Endothelial cell (in vitro differentiated cells): ENCODE measurements around the gene TMEM187. TPM values are rescaled to one million over a fixed set of nuclear protein-coding genes. Genes with fewer than 3 reads are reported as not detected.

Experiments used
- DNase-seq: peaks from one replicate; pipeline ENCODE4 v3.0.0; 2021; ENCODE audit warnings: low spot score
- H3K27ac Mint-ChIP-seq: one replicate; pipeline ENCODE4 v1.8.0; 2021; ENCODE audit warnings: mixed read lengths, inconsistent platforms; ENCODE audit not compliant: unreplicated experiment
- H3K27me3 Mint-ChIP-seq: one replicate; pipeline ENCODE4 v1.8.0; 2021; ENCODE audit warnings: mild to moderate bottlenecking, moderate library complexity, mixed read lengths, inconsistent platforms; ENCODE audit not compliant: unreplicated experiment
- H3K36me3 Mint-ChIP-seq: one replicate; pipeline ENCODE4 v1.8.0; 2021; ENCODE audit warnings: mild to moderate bottlenecking, low read depth, mixed read lengths, inconsistent platforms; ENCODE audit not compliant: unreplicated experiment
- H3K4me1 Mint-ChIP-seq: one replicate; pipeline ENCODE4 v1.8.0; 2021; ENCODE audit warnings: mild to moderate bottlenecking, mixed read lengths, inconsistent platforms; ENCODE audit not compliant: unreplicated experiment
- H3K4me3 Mint-ChIP-seq: one replicate; pipeline ENCODE4 v1.8.0; 2021; ENCODE audit warnings: mild to moderate bottlenecking, mixed read lengths, inconsistent platforms; ENCODE audit not compliant: unreplicated experiment
- H3K9me3 Mint-ChIP-seq: one replicate; pipeline ENCODE4 v1.8.0; 2021; ENCODE audit warnings: mixed read lengths, inconsistent platforms; ENCODE audit not compliant: unreplicated experiment
- long read RNA-seq: library from polyadenylated mRNA; unstranded; transcript quantifications from one replicate; pipeline ENCODE4 v2.0.0, GENCODE V29; 2020; ENCODE audit not compliant: unreplicated experiment
- total RNA-seq: library from RNA; stranded (reverse); fragmentation: NEBNext Ultra II Directional; extraction: Animal tissue kit (Norgen Biotek cat#: 25700); gene quantifications from one replicate; pipeline ENCODE4 v1.2.1, GENCODE V29; 2021; ENCODE audit not compliant: unreplicated experiment
- TF ChIP-seq, protein P1 (sequence below): fragments of 200-600 bp; sonication (generic); IDR thresholded peaks from one replicate; pipeline ENCODE4 v1.5.0; 2021; ENCODE audit warnings: antibody characterized with exemption; ENCODE audit not compliant: unreplicated experiment

The TMEM187 gene, protein sequence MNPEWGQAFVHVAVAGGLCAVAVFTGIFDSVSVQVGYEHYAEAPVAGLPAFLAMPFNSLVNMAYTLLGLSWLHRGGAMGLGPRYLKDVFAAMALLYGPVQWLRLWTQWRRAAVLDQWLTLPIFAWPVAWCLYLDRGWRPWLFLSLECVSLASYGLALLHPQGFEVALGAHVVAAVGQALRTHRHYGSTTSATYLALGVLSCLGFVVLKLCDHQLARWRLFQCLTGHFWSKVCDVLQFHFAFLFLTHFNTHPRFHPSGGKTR
- 12.0 TPM for total RNA-seq
- long read RNA-seq, transcript TMEM187-201 (2 exons, 1,880 nt): major isoform, 26 of 26 reads
- long read RNA-seq, partial matches to known transcripts: 0 of 26 reads
- long read RNA-seq, other reads (novel, unspliced or antisense): 0 of 26 reads

DNA sequence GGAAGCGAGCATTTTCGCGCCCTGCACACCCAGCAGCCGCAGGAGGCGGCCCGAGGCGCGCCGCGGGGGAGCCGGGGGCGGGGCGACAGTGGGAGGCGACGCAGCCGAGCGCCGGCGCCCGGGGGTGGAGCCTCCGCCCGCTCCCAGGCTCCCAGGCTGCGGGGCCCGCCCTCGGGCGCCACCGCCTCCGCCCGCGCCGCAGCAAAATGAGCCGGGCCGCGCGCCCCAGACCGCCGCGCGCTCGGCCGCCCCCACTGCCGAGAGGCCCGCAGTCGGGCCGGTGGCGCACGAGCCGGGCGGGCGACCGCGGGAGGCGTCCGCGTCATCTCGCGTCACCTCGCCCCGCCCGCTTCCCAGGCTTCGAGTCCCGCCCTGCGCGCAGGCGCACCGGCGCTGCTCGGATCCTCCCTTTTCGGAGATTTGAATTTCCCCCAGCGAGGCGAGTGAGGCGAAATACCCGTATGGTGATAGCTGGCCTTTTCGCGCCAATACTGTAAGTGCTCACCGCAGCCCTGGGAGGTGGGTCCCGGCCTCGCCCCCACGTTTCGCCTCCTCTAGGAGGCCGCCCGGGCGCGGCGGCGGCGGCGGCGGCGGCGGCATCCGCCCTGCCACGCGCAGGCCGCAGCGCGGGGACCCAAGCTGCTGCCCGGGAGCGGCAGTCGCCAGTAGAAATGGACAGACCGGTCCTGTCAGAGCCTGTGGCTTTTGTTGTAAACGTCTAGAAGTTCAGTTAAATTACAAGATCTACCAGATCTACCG, at the start of gene TMEM187:
Gene TMEM187, plus strand, starts transcription at position 387 of the 759 bp plus-strand sequence. CDS start 9,309 bp downstream, outside the sequence.
- peak; percentile 74 for DNase-seq
- peak within 1 kb of the TSS; percentile 100 for H3K4me3 Mint-ChIP-seq
- H3K36me3 Mint-ChIP-seq: peaks cover 2% of the 10 kb centered on the region
- TF ChIP-seq, protein P1, sequence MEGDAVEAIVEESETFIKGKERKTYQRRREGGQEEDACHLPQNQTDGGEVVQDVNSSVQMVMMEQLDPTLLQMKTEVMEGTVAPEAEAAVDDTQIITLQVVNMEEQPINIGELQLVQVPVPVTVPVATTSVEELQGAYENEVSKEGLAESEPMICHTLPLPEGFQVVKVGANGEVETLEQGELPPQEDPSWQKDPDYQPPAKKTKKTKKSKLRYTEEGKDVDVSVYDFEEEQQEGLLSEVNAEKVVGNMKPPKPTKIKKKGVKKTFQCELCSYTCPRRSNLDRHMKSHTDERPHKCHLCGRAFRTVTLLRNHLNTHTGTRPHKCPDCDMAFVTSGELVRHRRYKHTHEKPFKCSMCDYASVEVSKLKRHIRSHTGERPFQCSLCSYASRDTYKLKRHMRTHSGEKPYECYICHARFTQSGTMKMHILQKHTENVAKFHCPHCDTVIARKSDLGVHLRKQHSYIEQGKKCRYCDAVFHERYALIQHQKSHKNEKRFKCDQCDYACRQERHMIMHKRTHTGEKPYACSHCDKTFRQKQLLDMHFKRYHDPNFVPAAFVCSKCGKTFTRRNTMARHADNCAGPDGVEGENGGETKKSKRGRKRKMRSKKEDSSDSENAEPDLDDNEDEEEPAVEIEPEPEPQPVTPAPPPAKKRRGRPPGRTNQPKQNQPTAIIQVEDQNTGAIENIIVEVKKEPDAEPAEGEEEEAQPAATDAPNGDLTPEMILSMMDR: no peak
- no peaks in the 10 kb centered on the region for H3K9me3 Mint-ChIP-seq
- peak within 1 kb of the TSS; percentile 100 for H3K27ac Mint-ChIP-seq
- H3K4me1 Mint-ChIP-seq: peaks cover 20% of the 10 kb centered on the region
- peaks cover 10% of the 10 kb centered on the region for H3K27me3 Mint-ChIP-seq

DNA sequence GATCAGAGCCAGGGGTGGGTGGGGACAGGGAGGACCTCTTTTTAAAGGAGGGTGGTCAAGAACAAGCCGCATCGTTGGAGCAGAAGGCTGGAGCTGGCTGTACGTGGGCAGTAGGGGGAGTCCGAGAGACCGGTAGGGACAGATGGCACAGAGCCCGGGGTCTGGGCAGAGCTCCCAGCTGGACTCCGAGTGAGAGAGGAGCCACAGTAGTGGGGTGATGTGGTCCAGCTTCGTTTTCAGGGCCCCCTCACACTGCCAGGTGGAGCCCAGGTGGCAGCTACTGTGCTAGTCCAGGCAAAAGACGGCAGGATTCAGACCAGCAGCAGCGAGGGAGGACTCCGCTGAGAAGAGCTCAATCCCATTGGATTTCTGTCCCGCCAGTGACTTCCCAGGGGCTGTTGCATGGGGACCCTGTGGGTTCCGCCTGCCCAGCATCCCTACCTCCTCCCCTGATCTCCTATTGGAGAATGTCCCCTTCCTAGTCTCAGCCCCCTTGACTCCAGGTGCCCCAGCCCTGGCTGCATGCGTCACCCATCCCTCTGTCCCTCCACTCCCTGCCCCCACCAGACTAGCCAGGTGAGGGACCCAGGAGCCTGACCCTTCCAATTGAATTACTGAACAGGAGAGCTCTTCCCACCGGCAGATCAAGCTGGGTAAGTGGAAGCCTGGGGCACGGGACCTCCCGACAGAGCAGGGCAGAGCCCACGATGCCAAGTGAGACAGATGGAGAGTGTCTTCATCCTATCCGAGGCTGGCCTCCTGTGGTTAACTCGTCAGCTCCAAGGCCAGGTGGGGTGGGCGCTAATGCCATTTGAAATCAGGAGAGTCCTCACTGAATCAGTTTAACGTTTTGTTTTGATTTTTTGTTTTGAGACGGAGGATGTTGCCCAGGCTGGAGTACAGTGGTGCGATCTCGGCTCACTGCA, 49.4 kb upstream of the TMEM187 start:
- TF ChIP-seq, protein P1: no peak
- Mint-ChIP-seq H3K27ac (no peak overlapping the region), H3K9me3 (no peaks in the 10 kb centered on the region), H3K4me1 (peaks cover 17% of the 10 kb centered on the region), H3K36me3 (no peaks in the 10 kb centered on the region), H3K4me3 (no peak overlapping the region), H3K27me3 (peaks cover 2% of the 10 kb centered on the region)
- DNase-seq: no peak

DNA sequence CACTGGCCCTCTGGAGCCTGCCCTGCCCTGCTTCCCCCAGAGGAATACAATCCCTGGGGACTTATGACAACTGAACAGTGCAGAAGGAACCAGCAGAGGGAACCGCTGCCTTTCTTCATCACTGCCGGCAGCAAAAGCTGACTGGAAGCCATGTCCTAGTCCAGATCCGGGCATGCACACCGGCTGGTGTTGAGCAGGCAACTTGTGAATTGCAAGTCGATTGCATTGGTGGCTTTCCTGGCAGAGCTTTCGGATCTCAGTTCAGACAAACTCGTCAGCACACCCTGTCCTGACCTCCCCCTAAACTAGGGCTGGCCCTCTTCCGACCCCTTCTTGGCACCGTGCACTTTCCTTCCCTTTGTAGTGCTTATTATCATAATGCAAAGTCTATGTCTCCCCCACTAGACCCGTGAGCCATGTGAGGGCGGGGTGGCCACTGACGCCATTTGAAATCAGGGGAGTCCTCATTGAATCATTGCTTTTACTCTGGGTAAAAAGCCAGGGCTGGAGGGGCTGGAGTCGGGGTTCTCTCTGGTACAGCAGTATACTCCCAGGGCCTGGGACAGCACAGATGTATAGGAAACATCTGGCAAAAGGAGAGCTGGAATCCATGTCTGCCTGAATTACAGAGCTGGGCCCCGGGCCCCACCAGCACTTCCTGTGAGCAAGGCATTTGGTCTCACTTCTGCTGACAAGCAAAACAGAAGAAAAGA, 48.2 kb upstream of the TMEM187 start:
- no peaks in the 10 kb centered on the region for H3K9me3 Mint-ChIP-seq
- no peak for DNase-seq
- TF ChIP-seq, protein P1: no peak
- peaks cover 4% of the 10 kb centered on the region for H3K36me3 Mint-ChIP-seq
- peaks cover 2% of the 10 kb centered on the region for H3K27me3 Mint-ChIP-seq
- peaks cover 17% of the 10 kb centered on the region for H3K4me1 Mint-ChIP-seq
- no peak overlapping the region for H3K27ac Mint-ChIP-seq
- peak overlapping the region; percentile 56 for H3K4me3 Mint-ChIP-seq

DNA sequence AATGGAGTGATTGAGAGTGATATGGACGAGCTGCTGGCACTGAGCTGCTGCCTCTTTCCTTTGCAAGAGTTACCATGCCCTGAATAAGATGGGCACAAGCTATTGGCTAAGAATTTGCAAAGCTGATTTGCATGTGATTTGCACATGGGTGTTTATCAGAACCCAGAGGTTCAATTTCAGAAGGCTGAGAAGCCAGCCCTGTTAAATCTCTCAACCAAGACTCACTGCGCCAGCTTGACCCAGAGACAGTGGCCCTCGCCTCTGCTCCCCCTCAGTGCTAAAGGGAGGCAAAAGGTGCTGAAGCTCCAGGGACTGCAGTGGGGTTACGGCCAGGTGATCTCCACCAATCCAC, 47.2 kb upstream of the TMEM187 start:
- Mint-ChIP-seq H3K9me3 (no peaks in the 10 kb centered on the region), H3K36me3 (peaks cover 5% of the 10 kb centered on the region), H3K4me1 (peaks cover 17% of the 10 kb centered on the region), H3K4me3 (peak overlapping the region; percentile 89), H3K27ac (no peak overlapping the region), H3K27me3 (peaks cover 2% of the 10 kb centered on the region)
- TF ChIP-seq, protein P1: no peak
- no peak for DNase-seq
